Measurements from ENCODE around the gene PRTG. TPM values are rescaled to one million over a fixed set of nuclear protein-coding genes. Genes with fewer than 3 reads are reported as not detected.

Gene PRTG
- total RNA-seq, 3 donors from 2014 or later: 0.41 to 2.0 (median 0.78) TPM

- DNase-seq (no peak), ATAC-seq (no peak)
- H3K36me3 ChIP-seq (ENCODE audit: low read depth): no peaks in the 10 kb centered on the region
- TF ChIP-seq, protein P1, sequence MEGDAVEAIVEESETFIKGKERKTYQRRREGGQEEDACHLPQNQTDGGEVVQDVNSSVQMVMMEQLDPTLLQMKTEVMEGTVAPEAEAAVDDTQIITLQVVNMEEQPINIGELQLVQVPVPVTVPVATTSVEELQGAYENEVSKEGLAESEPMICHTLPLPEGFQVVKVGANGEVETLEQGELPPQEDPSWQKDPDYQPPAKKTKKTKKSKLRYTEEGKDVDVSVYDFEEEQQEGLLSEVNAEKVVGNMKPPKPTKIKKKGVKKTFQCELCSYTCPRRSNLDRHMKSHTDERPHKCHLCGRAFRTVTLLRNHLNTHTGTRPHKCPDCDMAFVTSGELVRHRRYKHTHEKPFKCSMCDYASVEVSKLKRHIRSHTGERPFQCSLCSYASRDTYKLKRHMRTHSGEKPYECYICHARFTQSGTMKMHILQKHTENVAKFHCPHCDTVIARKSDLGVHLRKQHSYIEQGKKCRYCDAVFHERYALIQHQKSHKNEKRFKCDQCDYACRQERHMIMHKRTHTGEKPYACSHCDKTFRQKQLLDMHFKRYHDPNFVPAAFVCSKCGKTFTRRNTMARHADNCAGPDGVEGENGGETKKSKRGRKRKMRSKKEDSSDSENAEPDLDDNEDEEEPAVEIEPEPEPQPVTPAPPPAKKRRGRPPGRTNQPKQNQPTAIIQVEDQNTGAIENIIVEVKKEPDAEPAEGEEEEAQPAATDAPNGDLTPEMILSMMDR (IDR thresholded peaks at IDR 0.05): no peak
- intact Hi-C loops (cut with DNase I, micrococcal nuclease): no loop called here
- no peaks in the 10 kb centered on the region for H3K4me1 ChIP-seq (ENCODE audit: low read depth)
- H3K9me3 ChIP-seq: no peaks in the 10 kb centered on the region
- H3K4me3 ChIP-seq: no peak overlapping the region
Measured at GRCh38 chr15:55573224-55573623, 169.7 kb downstream of the PRTG start.

GRCh38 chr15:55564347-55565145 lies 178.4 kb downstream of the PRTG start:
- H3K4me1 ChIP-seq (ENCODE audit: low read depth): no peaks in the 10 kb centered on the region
- no peak overlapping the region for H3K4me3 ChIP-seq
- no peaks in the 10 kb centered on the region for H3K36me3 ChIP-seq (ENCODE audit: low read depth)
- ATAC-seq (no peak), DNase-seq (no peak)
- no peaks in the 10 kb centered on the region for H3K9me3 ChIP-seq
- TF ChIP-seq, protein P1 (IDR thresholded peaks at IDR 0.05): no peak
- intact Hi-C loops (cut with DNase I, micrococcal nuclease): no loop called here

- H3K9me3 ChIP-seq: no peaks in the 10 kb centered on the region
- TF ChIP-seq, protein P1 (IDR thresholded peaks at IDR 0.05): no peak
- DNase-seq: no peak
- no peak overlapping the region for H3K4me3 ChIP-seq
- H3K4me1 ChIP-seq (ENCODE audit: low read depth): no peaks in the 10 kb centered on the region
- no peak for ATAC-seq
- intact Hi-C loops (cut with DNase I, micrococcal nuclease): no loop called here
- H3K36me3 ChIP-seq (ENCODE audit: low read depth): no peaks in the 10 kb centered on the region
Measured at GRCh38 chr15:55562601-55563000, 180.4 kb downstream of the PRTG start.

Other genes starting within 250 kb of the PRTG start
- 1 to 10 TPM in 1 of 3 donors, under 1 TPM in 2; 0.17 to 1.0 (median 0.41) TPM for gene DNAAF4, start 234.9 kb downstream of the PRTG start, total RNA-seq
- gene PYGO1, start 154.8 kb downstream of the PRTG start, total RNA-seq: 10 to 100 TPM in 1 of 3 donors, 1 to 10 TPM in 2; 1.0 to 21.3 (median 1.6) TPM